EH (cell line): ENCODE results near the gene TNRC6A.
A peak's percentile ranks its signal among the peaks of the same experiment; 100 is the strongest.
"Not testable (repeated sequence)": the region's sequence is repeated elsewhere in the genome, so short reads cannot be mapped to it uniquely, and the experiment has no call there.

ENCODE experiments used
- DNase-seq: peaks from one replicate; pipeline ENCODE4 v3.0.0-alpha.2; 2015; ENCODE audit warnings: low read depth

TNRC6A gene

DNA sequence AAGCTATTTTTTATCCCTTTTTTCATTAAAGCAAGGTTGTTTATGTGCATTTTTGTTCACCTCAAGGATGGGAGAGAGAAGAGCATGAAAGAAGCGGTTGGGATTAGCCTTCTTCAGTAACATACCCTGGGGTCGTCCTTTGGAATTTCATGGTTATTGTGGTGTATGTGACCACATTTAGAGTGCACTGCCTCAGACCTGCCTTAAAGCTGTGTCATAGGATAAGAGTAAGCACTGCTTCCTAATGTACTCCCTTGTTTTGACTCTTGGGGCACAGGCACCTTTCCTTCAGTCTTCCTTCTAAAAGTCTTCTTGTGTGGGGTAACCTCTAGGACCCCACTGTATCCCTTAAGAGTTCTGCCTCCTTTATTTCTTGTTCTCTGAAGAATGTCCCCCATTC is 28.9 kb downstream of the TNRC6A start:
- peak; percentile 44 for DNase-seq

DNA sequence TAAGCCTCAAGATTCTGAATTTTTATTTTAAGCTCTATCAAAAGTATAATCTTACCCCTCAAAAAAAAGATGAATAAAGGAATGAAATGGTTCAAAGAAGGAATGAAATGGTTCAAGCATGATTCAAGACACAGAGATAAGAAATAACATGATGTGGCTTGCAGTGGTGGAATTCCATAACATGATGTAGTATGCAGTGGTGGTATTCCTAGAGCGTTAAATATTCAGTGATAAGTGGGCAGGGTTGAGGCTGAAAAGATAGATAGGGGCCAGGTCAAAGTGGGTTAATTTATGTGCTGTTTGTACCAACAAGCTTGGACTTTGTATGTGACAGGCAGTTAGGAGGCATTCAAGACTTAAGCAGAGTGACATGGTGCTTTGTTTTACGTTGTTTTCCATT is 29.6 kb downstream of the TNRC6A start:
- no peak for DNase-seq

DNA sequence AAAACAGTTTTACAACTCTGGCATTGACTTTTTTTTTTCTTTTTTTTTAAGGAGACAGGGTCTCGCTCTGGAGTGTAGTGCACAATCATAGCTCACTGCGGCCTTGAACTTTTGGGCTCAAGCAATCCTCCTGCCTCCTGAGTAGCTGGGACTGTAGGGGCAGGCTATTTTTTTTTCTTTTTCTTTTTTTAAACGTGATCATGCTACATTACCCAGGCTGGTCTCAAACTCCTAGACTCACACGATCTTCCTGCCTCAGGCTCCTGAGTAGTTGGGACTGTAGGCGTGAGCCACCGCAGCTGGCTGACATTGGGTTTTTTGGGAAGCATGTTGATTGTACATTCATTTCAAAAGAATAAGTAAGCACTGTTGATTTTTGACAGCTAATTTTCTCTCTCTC is 32.1 kb downstream of the TNRC6A start:
- no peak for DNase-seq

DNA sequence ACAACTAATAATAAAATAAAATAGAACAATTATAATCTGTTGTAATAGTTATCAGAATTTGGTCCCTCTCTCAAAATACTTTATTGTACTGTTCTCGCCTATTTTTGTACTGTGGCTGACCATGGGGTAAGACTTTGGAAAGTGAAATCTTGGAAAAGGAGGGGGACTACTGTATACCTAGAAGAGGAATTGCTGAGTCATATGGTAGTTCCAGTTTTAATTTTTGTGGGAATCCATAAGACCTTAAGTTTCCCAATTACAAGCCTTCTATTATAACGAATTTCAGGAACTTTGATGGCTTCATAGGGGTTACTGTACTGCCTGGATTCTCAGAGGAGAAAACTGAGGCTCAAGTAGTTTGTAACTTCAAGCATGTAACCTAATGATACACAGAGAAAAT is 35.5 kb downstream of the TNRC6A start:
- no peak for DNase-seq

DNA sequence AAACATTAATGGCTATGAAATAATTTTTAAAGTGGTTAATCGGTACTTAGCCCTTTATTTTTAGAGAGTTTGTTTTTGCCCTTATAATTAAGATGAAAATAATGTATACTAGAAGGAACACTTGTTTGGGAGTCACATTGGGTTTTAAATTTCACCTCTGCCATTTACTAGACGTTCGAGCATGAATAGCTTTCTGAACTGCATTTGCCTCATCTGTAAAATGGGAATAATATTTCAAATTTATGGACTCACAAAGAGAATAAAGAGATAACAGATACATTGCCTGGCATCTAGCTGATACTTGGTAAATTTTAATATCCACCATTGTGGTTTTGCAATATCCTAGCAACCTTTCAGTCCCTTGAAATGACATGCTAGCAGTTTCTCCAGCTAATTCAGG is 36.6 kb downstream of the TNRC6A start:
- no peak for DNase-seq

DNA sequence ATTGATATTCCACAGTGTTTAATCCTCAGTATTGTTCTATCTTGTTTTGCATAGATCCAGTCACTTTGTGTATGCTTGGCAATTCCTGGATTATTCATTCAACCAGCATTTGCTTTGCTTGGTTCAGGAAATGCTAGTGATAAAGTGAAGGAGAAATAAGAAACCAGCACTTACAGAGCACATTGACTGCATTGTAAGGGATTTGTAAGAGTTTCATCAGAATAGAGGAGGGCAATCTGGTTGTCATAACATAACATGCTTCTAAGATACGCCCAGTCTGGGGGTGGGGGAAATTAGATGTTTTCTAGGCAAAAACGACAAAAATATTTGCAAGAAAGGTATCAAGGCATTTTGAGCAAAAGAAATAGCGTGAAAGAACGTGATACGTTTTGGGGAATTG is 40.4 kb downstream of the TNRC6A start:
- DNase-seq: peak; percentile 28

DNA sequence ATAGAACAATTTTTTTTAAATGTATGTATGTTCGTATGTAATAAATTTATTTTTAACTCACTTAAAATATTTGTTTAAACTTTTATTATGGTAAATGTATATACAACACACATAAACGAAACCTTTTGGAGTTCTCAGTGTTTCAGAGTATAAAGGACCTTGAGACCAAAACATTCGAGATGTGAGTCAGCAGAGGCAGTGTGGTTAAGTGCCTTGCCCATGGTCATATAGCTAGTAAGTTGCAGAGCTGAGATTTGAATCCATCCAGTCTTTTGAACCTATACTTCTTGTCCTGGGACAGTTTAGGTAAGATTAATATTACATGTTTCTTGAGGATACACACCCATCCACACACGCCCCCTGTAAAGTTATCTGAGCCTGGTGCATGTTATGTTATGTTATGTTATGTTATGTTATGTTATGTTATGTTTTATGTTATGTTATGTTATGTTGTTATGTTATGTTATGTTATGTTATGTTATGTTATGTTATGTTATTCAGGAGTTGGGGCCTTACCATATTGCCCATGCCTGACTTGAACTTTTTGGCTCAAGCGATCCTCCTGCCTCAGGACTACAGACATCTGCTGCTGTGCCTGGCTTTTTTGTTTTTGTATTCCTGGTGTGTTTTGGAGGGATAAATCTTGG is 41.8 kb downstream of the TNRC6A start:
- DNase-seq: peak; percentile 37

DNA sequence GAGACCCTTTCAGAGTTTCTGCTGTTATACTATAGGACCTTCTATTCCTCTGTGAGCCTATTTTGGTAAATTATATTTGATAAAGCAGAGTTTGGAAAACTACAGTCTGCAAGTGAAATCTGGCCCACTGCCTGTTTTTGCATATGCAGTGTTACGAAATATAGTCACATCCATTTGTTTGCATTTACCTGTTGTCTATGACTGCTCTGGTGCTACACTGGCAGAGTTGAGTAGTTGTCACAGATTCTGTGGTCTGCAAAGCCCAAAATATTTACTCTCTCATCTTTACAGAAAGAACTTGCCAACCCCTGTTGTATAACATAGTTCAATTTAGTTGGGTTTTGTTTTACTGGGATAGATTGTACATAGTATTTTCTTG is 42.3 kb downstream of the TNRC6A start:
- DNase-seq: no peak

DNA sequence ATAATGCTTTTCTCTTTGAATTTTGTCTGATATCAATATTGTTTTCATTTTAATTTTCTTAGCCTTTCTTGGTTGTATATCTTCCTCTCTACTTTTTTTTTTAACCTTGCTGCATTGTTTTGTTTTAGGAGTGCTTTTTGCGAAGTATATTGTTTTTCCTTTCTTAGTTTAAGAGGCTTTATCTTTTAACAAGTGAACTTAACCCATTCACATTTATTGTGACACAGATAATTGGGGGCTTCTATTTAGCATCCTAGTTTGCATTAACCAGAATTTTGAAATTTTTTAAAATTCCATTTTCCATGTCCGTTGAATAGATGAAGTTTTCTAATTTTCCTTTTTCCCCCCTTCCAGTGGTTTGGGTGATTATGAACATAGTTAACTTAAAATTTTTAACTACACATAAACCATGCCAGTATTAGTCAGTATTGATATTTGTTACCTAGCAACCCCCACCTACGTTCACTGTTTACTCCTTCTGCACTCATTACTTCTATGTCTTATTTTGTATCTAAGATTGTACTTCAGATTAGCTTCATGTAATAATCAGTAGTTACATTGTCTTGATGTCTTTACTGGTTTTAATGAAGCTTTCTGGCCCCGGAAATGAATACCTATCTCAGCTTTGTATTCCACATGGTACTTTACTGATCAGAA is 44.4 kb downstream of the TNRC6A start:
- DNase-seq: no peak

DNA sequence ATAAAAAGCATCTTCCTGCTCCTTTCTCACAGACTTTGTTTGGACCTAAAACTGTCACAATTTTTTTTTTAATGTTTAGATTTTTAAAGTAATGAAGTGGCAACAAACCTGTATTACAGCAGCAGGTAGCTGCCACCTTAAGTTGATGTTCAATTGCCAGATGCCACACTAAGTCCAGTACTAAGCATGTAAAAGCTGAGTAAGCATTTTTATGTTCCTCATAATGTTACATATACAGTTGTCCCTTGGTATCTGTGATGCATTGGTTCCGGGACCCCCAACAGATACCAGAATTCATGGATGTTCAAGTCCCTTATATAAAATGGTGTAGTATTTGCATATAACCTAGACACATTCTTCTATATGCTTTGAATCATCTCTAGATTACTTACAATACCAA is 45.1 kb downstream of the TNRC6A start:
- no peak for DNase-seq

DNA sequence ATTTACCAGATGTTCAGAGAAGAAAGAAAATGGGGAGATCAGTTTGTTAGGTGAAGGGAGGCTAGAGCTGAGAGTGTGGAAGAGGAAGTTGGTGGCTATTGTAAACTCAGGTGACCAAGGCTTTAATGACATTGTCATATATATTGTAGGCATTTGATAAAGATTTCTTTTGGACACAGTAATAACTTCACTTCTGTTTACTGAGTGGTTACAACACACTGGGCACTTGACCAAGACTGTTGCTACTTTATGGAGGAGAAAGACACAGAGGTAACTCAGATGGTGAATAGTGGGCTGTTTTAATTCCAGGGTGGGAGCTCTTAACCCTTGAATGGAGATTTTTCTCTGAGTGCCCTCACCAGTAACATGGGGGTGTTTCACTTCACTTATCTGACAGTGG is 46.0 kb downstream of the TNRC6A start:
- no peak for DNase-seq

DNA sequence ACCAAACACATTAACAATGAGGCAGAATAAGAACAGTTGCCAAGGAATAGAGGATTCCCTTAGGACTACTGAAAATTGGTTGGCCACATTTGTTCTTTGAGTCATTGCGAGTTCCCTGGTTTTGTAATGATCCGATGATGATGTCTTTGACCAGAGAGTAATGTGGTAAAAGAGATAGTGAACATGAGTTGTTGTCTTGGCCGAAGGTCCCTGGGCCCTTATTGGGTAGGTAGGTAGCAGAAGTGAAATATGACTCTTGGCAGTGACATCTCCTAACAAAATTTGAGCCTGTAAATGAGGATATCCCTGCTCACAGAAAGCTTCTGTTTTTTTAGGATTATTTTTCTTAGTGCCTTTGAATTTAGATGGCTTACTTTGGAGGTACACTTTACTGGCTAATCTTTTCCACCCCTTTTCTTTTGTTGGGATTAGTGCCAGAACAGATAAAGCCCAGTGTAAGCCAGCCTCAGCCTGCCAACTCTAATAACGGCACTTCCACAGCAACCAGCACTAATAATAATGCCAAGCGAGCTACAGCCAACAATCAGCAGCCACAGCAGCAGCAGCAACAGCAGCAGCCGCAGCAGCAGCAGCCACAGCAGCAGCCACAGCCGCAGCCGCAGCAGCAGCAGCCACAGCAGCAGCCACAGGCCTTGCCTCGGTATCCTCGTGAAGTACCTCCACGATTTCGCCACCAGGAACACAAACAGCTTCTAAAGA is 47.2 kb downstream of the TNRC6A start:
- DNase-seq: no peak

DNA sequence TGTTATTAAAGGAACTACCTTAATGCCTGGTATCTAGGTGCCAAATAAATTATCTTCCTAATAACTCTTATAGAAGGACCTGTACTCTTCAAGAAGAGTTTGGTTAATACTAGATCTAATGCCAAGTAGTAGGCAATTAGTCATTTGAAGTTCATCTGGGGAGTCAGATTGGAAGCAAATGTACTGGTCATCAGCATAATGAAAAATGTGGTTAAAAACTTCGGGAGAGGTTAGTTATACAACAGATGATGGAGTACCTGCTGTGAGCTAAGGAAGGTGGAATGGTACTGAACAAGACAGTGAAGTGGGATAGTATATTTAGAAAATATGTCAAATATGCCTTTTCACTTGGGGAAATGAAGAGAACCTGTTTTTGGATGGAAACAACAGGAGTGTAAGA is 49.2 kb downstream of the TNRC6A start:
- DNase-seq: no peak

DNA sequence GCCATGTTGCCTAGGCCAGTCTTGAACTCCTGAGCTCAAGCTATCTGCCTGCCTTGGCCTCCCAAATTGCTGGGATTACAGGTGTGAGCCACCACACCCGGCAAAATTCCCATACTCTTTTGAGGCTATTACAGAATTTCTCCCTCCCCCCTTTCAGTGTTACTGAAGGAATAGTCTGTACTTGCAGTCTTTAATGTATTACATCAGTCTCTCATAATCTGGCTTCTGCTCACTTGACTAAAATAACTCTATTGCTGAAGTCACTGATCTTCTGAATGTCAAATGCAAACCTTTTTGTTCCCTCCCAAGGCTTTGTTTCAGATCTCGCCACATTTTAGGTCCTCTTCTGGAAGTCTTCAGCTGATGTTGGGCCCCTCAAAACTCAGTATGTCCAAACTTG is 51.8 kb downstream of the TNRC6A start:
- no peak for DNase-seq

DNA sequence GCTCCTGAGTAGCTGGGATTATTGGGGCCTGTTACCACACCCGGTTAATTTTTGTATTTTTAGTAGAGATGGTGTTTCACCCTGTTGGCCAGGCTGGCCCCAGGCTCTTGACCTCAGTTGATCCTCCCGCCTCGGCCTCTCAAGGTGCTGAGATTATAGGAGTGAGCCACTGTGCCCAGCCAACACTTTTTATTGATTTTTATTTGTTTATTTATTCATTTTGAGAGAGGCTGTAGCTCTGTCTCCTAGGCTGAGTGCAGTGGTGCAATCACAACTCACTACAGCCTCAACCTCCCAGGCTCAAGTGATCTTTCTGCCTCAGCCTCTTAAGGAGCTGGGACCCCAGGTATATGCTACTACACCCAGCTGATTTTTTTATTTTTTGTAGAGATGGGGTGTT is 54.7 kb downstream of the TNRC6A start:
- no peak for DNase-seq

DNA sequence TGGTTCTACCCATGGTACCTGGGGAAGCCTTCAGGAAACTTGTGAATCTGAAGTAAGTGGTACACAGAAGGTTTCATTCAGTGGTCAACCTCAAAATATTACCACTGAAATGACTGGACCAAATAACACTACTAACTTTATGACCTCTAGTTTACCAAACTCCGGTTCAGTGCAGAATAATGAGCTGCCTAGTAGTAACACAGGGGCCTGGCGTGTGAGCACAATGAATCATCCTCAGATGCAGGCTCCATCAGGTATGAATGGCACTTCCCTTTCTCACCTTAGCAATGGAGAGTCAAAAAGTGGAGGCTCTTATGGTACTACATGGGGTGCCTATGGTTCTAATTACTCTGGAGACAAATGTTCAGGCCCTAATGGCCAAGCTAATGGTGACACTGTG is 60.4 kb downstream of the TNRC6A start:
- no peak for DNase-seq

DNA sequence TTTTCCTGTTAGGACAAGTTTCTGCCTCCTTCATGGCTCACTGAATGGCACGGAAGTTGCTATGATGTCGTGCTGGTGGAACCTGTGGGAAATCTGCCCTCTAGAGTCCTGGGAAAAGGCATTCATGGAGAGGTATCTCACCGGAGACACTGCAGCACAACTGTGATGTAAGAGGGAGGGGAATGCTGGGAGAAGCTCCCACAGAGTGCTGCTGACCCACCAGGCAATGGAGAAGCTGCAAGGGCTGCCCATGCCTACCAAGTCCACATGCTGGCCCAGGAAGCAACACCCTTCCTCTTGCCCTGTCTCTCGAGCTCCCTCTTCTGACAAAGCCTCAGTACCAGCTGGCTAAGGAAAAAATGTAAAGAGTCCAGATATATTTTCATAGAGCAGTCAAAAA is 71.1 kb downstream of the TNRC6A start:
- peak; percentile 60 for DNase-seq

DNA sequence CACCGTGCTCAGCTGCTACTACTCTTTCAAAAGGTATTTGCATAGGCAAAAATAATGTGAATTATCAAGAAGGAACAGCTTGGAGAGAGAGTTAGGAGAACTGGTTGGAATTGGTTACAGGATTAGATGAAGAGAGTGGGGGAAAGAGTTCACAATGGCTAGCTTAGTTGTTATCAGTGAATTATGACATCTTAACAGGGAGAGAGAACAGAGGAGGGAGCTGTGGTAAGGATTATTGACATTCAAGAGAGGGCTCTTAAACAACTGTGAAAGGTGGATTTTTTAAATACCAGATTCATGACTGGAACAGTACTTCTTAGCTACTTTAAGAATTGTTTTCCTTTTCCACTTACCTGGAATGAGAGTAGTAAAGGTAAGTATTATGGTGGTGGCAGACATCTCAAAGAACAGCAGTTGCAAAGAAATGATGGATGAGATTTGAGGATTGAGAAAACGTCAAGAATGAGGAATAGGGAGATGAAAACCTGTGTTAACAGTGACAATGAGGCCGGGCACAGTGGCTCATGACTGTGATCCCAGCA is 72.4 kb downstream of the TNRC6A start:
- peak; percentile 7 for DNase-seq

DNA sequence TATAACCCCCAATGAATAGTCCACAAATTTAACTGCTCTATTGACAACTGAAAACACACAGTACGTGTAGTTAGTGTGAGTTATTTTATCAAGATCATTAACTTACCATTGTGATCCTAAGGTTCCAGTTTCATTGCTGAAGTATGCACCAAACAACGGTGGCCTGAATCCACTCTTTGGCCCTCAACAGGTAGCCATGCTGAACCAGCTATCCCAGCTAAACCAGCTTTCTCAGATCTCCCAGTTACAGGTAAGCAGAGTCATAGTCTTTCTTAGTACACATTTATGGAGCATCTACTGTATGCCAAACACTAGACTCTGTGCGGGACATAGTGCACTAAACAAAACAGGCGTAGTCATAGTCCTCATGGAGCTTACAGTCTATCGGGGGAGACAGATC is 76.0 kb downstream of the TNRC6A start:
- DNase-seq: no peak

DNA sequence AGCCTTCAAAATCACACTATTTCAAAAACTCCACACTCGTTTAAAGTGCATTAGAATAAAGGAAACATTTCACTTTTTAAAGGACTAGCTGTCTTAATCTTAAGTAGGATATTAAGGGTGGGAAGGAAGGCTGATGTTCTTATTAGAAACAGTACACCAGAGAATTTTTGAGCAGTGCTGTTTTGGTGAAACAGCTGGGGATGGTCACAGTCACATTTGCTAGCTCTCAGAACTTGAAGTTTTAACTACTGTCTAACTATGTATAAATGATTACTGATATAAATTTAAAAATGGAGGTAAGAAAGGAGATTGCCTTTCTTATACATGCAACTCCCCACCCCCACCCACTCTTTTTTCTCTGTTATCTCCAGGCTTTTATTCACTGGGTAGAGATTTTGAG is 77.8 kb downstream of the TNRC6A start:
- DNase-seq: no peak

DNA sequence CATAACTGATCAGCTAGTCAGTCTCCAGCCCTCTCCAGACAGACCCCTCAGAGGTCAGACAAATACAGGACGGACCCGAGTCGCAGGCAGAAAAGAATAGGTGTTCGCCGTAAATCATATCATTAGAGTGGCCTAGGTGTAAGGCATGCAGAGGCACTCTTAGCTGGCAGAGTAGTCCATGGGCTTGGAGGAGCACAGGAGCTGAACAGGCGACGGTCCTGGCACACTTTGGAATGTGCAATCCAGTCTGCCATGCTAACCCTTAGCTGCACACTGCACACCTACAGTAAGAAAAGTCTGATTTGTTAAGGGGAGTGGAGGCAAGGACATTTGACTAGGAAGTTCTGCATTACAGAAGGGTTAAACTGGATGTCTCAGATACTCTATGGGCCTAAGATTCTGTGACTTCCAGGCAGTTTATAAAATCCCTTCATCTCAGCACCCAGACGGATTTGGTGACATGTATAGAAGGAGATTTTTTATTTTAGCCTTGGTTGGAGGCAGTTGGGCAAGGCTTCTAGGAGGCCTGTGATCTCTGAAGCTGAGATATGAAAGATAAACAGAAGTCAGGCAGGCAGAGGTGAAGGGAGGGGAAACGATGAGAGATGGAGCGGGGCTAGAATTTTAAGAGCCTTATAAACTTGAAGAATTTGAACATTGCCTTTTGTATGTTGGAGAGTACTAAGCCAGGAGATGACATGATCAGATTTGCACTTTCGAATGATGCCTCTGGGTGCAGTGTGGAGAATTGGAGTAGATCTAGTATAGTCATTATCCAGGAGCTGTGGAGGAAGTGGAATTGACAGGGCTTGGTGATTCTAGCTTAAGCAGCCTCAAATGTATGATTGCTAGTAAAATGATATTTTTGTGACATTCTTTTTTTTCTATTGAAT is 81.7 kb downstream of the TNRC6A start:
- DNase-seq: peak; percentile 4

DNA sequence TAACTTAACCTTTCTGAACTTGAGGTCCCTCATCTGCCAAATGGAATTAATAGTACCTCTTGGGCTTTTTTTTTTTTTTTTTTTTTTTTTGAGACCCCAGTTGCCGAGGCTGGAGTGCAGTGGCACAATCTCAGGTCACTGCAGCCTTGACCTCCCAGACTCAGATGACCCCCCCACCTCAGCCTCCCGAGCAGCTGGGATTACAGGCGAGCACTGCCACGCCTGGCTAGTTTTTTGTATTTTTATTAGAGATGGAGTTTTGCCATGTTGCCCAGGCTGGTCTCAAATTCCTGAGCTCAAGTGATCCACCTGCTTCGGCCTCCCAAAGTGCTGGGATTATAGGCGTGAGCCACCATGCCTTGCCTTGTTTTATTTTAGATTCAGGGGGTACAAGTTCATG is 83.4 kb downstream of the TNRC6A start:
- not testable (repeated sequence) for DNase-seq
